Left lung (tissue), 10 donors: ENCODE data around the gene SOCS3. TPM values are rescaled to one million over a fixed set of nuclear protein-coding genes. Genes with fewer than 3 reads are reported as not detected.

ENCODE experiments used
- ATAC-seq: fragments of 200-7000 bp; cut with Tn5 transposase; one replicate; pipeline ENCODE4 v1.9.1; 2020; ENCODE audit warnings: moderate library complexity
- DNase-seq, 4 donors: peaks; one replicate each; pipeline ENCODE4 v3.0.0-alpha.2; 2013 to 2020
- H3K27ac ChIP-seq, 2 donors: fragments of 200-600 bp; sonication (generic) in 1 of 2; one replicate each; pipeline versions ENCODE4 v1.5.0 to v1.8.0; 2020 to 2021
- H3K27me3 ChIP-seq, 2 donors: fragments of 200-600 bp; sonication (generic) in 1 of 2; one replicate each; pipeline versions ENCODE4 v1.5.0 to v1.8.0; 2020 to 2021
- H3K36me3 ChIP-seq, 2 donors: fragments of 200-600 bp; sonication (generic) in 1 of 2; one replicate each; pipeline versions ENCODE4 v1.5.0 to v1.8.0; 2020 to 2021
- H3K4me1 ChIP-seq, 2 donors: fragments of 200-600 bp; one replicate each; pipeline ENCODE4 v1.8.0; 2021
- H3K4me3 ChIP-seq, 2 donors: fragments of 200-600 bp; sonication (generic) in 1 of 2; one replicate each; pipeline versions ENCODE4 v1.5.0 to v1.8.0; 2020 to 2021; ENCODE audit warnings: mild to moderate bottlenecking in 1 of 2
- H3K9me3 ChIP-seq, 2 donors: fragments of 200-600 bp; sonication (generic) in 1 of 2; one replicate each; pipeline versions ENCODE4 v1.5.0 to v1.8.0; 2020 to 2021
- CTCF ChIP-seq, 2 donors: fragments of 200-600 bp; sonication (generic) in 1 of 2; IDR thresholded peaks; one replicate each; pipeline versions ENCODE4 v1.5.0 to v1.8.0; 2021; ENCODE audit warnings: antibody characterized with exemption in 2 of 2
- intact Hi-C, 2 donors: fragments of 100-400 bp; cut with DNase I; formaldehyde crosslinking; loops; one replicate each; pipeline versions ENCODE4 v1.11.2 to v1.14.2; 2022
- polyA plus RNA-seq, 6 donors: library from polyadenylated mRNA; unstranded; fragments of 120-200 nt; gene quantifications; one replicate each; pipeline ENCODE4 v1.2.1, GENCODE V29; 2013; ENCODE audit not compliant: insufficient read length in 6 of 6
- total RNA-seq, 2 donors: library from RNA; stranded (reverse); fragmentation: NEBNext Ultra II Directional; extraction: Animal tissue kit (Norgen Biotek cat#: 25700); gene quantifications; one replicate each; pipeline ENCODE4 v1.2.1, GENCODE V29; 2021
- donor health status: DM: no; HTN: yes; CAD: no.
- donor health status: DM: no; HTN: no; CAD: no.

The SOCS3 gene
- total and polyA plus RNA-seq, 8 donors, result 4.7 to 118 (median 40.7) TPM

GRCh38 chr17:78307887-78308638, 51.8 kb downstream of the SOCS3 start:
- H3K27me3 ChIP-seq, result peaks cover 0 to 3% of the 10 kb centered on the region in 2 donors
- H3K4me1 ChIP-seq, result peaks cover 0 to 3% of the 10 kb centered on the region in 2 donors
- no peak for ATAC-seq
- no peaks in the 10 kb centered on the region for H3K36me3 ChIP-seq
- TF ChIP-seq CTCF (IDR thresholded peaks at IDR 0.05), result no peak
- H3K9me3 ChIP-seq, result peaks cover 0 to 4% of the 10 kb centered on the region in 2 donors
- DNase-seq, result no peak
- H3K4me3 ChIP-seq, result no peak overlapping the region
- intact Hi-C loops, result no loop called here
- no peak overlapping the region for H3K27ac ChIP-seq

GRCh38 chr17:78306913-78307312, 53.0 kb downstream of the SOCS3 start:
- H3K36me3 ChIP-seq, result no peaks in the 10 kb centered on the region
- intact Hi-C loops, result no loop called here
- no peak for ATAC-seq
- no peaks in the 10 kb centered on the region for H3K27me3 ChIP-seq
- no peak for TF ChIP-seq CTCF (IDR thresholded peaks at IDR 0.05)
- H3K4me3 ChIP-seq, result no peak overlapping the region
- no peak for DNase-seq
- H3K27ac ChIP-seq, result no peak overlapping the region
- H3K4me1 ChIP-seq, result no peaks in the 10 kb centered on the region
- H3K9me3 ChIP-seq, result peaks cover 0 to 4% of the 10 kb centered on the region in 2 donors

Other genes with a start within 250 kb of the SOCS3 start
- gene TMC6, start 231.3 kb downstream of the SOCS3 start, total RNA-seq, result 100 to 1,000 TPM; 149 to 152 TPM
- 10 to 100 TPM; 31.4 to 57.5 (median 38.7) TPM for gene TMC6, start 231.3 kb downstream of the SOCS3 start, polyA plus RNA-seq
- gene TMC8, start 229.3 kb downstream of the SOCS3 start, total RNA-seq, result 10 to 100 TPM; 14.7 to 37.3 TPM
- gene TMC8, start 229.3 kb downstream of the SOCS3 start, polyA plus RNA-seq, result 1 to 10 TPM; 4.1 to 6.6 (median 5.4) TPM
- gene C17orf99, start 213.7 kb downstream of the SOCS3 start, total RNA-seq, result not detected
- gene C17orf99, start 213.7 kb downstream of the SOCS3 start, polyA plus RNA-seq, result under 1 TPM; 0.07 to 0.85 (median 0.26) TPM
- gene SYNGR2, start 191.5 kb downstream of the SOCS3 start, total RNA-seq, result 100 to 1,000 TPM; 192 to 227 TPM
- 10 to 100 TPM; 39.0 to 55.7 (median 47.0) TPM for gene SYNGR2, start 191.5 kb downstream of the SOCS3 start, polyA plus RNA-seq
- gene TK1, start 173.0 kb downstream of the SOCS3 start, total RNA-seq, result 10 to 100 TPM; 24.0 to 33.0 TPM
- 10 to 100 TPM; 22.5 to 54.9 (median 28.2) TPM for gene TK1, start 173.0 kb downstream of the SOCS3 start, polyA plus RNA-seq
- gene AFMID, start 172.7 kb downstream of the SOCS3 start, total RNA-seq, result 10 to 100 TPM; 31.3 to 38.6 TPM
- gene AFMID, start 172.7 kb downstream of the SOCS3 start, polyA plus RNA-seq, result 10 to 100 TPM; 49.8 to 58.9 (median 51.3) TPM
- gene BIRC5, start 145.8 kb downstream of the SOCS3 start, total RNA-seq, result 10 to 100 TPM in 1 of 2 donors, 1 to 10 TPM in 1; 4.8 to 12.1 TPM
- 10 to 100 TPM; 18.4 to 43.4 (median 26.5) TPM for gene BIRC5, start 145.8 kb downstream of the SOCS3 start, polyA plus RNA-seq
- gene TMEM235, start 128.4 kb downstream of the SOCS3 start, total RNA-seq, result not detected
- gene TMEM235, start 128.4 kb downstream of the SOCS3 start, polyA plus RNA-seq, result under 1 TPM in 4 of 6 donors, not detected in 2; 0.11 to 0.35 (median 0.23) TPM
- gene PGS1, start 18.6 kb upstream of the SOCS3 start, total RNA-seq, result 10 to 100 TPM; 63.4 to 83.6 TPM
- 10 to 100 TPM; 42.9 to 62.0 (median 55.9) TPM for gene PGS1, start 18.6 kb upstream of the SOCS3 start, polyA plus RNA-seq
- gene DNAH17, start 217.3 kb upstream of the SOCS3 start, total RNA-seq, result under 1 TPM; 0.64 to 0.86 TPM
- gene DNAH17, start 217.3 kb upstream of the SOCS3 start, polyA plus RNA-seq, result 1 to 10 TPM; 3.2 to 7.2 (median 4.1) TPM